RWPE2 (cell line): ENCODE measurements around the gene TRIM71.
A peak's percentile ranks its signal among the peaks of the same experiment; 100 is the strongest.

Source experiments
- ATAC-seq: fragments of 200-7000 bp; cut with Tn5 transposase; 3 replicates; pipeline ENCODE4 v1.9.1; 2021; ENCODE audit warnings: low read depth
- DNase-seq: peaks from one replicate; pipeline ENCODE4 v3.0.0-alpha.2; 2020; ENCODE audit warnings: low spot score
- H3K27ac ChIP-seq: fragments of 450-650 bp; 2 replicates; pipeline ENCODE4 v1.5.1; 2017; ENCODE audit warnings: mild to moderate bottlenecking; ENCODE audit not compliant: poor library complexity, severe bottlenecking
- H3K27me3 ChIP-seq: fragments of 250-450 bp; sonication (Bioruptor Pico); 2 replicates; pipeline ENCODE4 v1.5.1; 2021; ENCODE audit warnings: mild to moderate bottlenecking, moderate library complexity; ENCODE audit not compliant: insufficient read depth, poor library complexity, severe bottlenecking
- H3K36me3 ChIP-seq: fragments of 250-450 bp; sonication (Bioruptor Pico); 2 replicates; pipeline ENCODE4 v1.5.1; 2020; ENCODE audit warnings: low read depth, mild to moderate bottlenecking, moderate library complexity
- H3K4me1 ChIP-seq: fragments of 250-450 bp; sonication (Bioruptor Pico); 2 replicates; pipeline ENCODE4 v1.5.1; 2021; ENCODE audit warnings: mild to moderate bottlenecking, moderate library complexity; ENCODE audit not compliant: insufficient read depth, poor library complexity, severe bottlenecking
- H3K4me3 ChIP-seq: fragments of 250-450 bp; sonication (Bioruptor Pico); 2 replicates; pipeline ENCODE4 v1.5.1; 2021; ENCODE audit warnings: mild to moderate bottlenecking, moderate library complexity; ENCODE audit not compliant: severe bottlenecking
- H3K9me3 ChIP-seq: fragments of 250-450 bp; sonication (Bioruptor Pico); 2 replicates; pipeline ENCODE4 v1.5.1; 2021; ENCODE audit warnings: mild to moderate bottlenecking, moderate library complexity; ENCODE audit not compliant: severe bottlenecking
- CTCF ChIP-seq: fragments of 450-650 bp; IDR thresholded peaks from one replicate; pipeline ENCODE4 v1.5.1; 2017; ENCODE audit warnings: mild to moderate bottlenecking, moderate library complexity; ENCODE audit not compliant: poor library complexity, severe bottlenecking

Gene TRIM71

GRCh38 chr3:32816439-32817256 lies 1.1 kb upstream of the TRIM71 start:
- Histone ChIP-seq H3K4me3 (no peak overlapping the region), H3K9me3 (no peaks in the 10 kb centered on the region), H3K27ac (no peak overlapping the region), H3K27me3 (peaks cover 66% of the 10 kb centered on the region), H3K4me1 (no peaks in the 10 kb centered on the region), H3K36me3 (no peaks in the 10 kb centered on the region)
- ATAC-seq, result no peak; the same call in 2 of the 3 replicates
- no peak for DNase-seq
- no peak for TF ChIP-seq CTCF

DNA sequence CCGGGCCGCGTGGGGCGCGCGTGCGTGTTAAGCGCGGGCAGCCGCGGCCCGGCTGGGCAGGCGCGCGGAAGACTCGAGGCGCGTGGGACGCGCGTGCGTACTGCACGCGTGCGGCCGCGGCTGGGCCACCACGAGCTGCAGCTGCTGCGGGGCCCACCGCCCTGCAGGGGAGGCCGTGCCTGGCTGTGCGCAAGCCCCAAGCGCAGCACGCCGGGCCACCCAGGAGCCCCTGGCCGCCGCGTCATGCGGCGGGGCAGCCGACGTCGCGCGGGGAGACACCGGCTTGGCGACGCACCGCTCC lies 590 bp upstream of the TRIM71 start:
- Histone ChIP-seq H3K27me3 (peaks cover 71% of the 10 kb centered on the region), H3K4me1 (no peaks in the 10 kb centered on the region), H3K4me3 (no peak overlapping the region), H3K9me3 (no peaks in the 10 kb centered on the region), H3K27ac (no peak overlapping the region), H3K36me3 (no peaks in the 10 kb centered on the region)
- DNase-seq (no peak), ATAC-seq (no peak)
- no peak for TF ChIP-seq CTCF

GRCh38 chr3:32818229-32818969 lies 602 bp downstream of the TRIM71 start:
- no peaks in the 10 kb centered on the region for H3K4me1 ChIP-seq
- no peak overlapping the region for H3K4me3 ChIP-seq
- H3K9me3 ChIP-seq, result no peaks in the 10 kb centered on the region
- ATAC-seq (0 out of 3 replicates have a peak, but pooled peaks have one; percentile 14), DNase-seq (no peak)
- H3K27me3 ChIP-seq, result peaks cover 79% of the 10 kb centered on the region
- TF ChIP-seq CTCF, result no peak
- H3K36me3 ChIP-seq, result no peaks in the 10 kb centered on the region
- H3K27ac ChIP-seq, result no peak overlapping the region

DNA sequence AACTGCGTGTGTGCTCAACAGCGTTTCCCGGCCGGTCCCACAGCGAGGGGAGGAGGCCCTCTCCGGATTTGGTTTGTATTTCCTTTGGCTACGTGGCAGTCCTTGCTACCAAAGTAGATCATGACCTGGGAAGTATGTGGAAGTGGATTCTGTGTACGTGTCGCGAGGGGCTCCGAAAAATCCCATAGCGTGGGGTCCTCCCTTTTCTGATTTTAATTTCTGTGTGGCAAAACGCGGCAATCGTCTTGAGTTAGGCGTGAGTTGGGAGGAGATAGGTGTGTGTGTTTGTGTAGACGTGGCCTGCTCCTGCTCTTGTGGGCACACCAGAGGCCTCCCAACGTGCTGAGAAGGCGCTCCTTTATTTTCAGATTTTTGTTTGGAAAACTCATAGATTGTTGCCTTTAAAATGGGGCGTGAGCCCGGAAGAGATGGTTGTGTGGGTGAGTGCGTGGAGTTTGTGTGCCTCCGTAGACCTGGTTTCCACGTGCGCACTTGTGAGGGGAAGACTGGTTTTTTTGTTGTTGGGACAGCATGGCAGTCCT lies 1.2 kb downstream of the TRIM71 start:
- ATAC-seq (no peak), DNase-seq (no peak)
- no peaks in the 10 kb centered on the region for H3K4me1 ChIP-seq
- H3K4me3 ChIP-seq, result no peak overlapping the region
- no peak for TF ChIP-seq CTCF
- no peaks in the 10 kb centered on the region for H3K36me3 ChIP-seq
- peaks cover 79% of the 10 kb centered on the region for H3K27me3 ChIP-seq
- no peak overlapping the region for H3K27ac ChIP-seq
- no peaks in the 10 kb centered on the region for H3K9me3 ChIP-seq
